Upper lobe of right lung (tissue), 1 donor: ENCODE measurements around the gene CITED4. TPM values are rescaled to one million over a fixed set of nuclear protein-coding genes. Genes with fewer than 3 reads are reported as not detected.

Experiments
- ATAC-seq: fragments of 200-7000 bp; cut with Tn5 transposase; one replicate; pipeline ENCODE4 v1.9.1; 2020; ENCODE audit warnings: mild to moderate bottlenecking, moderate library complexity
- DNase-seq: peaks from one replicate; pipeline ENCODE4 v3.0.0-alpha.2; 2020
- H3K27ac ChIP-seq: fragments of 200-600 bp; one replicate; pipeline ENCODE4 v1.8.0; 2022
- H3K27me3 ChIP-seq: fragments of 200-600 bp; one replicate; pipeline ENCODE4 v1.8.0; 2022; ENCODE audit warnings: mild to moderate bottlenecking
- H3K36me3 ChIP-seq: fragments of 200-600 bp; one replicate; pipeline ENCODE4 v1.8.0; 2022
- H3K4me1 ChIP-seq: fragments of 200-600 bp; one replicate; pipeline ENCODE4 v1.8.0; 2022
- H3K4me3 ChIP-seq: fragments of 200-600 bp; one replicate; pipeline ENCODE4 v1.8.0; 2022; ENCODE audit warnings: mild to moderate bottlenecking
- H3K9me3 ChIP-seq: fragments of 200-600 bp; one replicate; pipeline ENCODE4 v1.8.0; 2022
- CTCF ChIP-seq: fragments of 200-600 bp; IDR thresholded peaks from one replicate; pipeline ENCODE4 v1.8.0; 2022; ENCODE audit warnings: antibody characterized with exemption
- intact Hi-C: fragments of 100-400 bp; cut with DNase I; formaldehyde crosslinking; loops from one replicate; pipeline ENCODE4 v1.11.0; 2022
- total RNA-seq: library from RNA; stranded (reverse); fragmentation: NEBNext Ultra II Directional; extraction: Animal tissue kit (Norgen Biotek cat#: 25700); gene quantifications from one replicate; pipeline ENCODE4 v1.2.1, GENCODE V29; 2021
- donor health status: DM: no; HTN: yes; CAD: no; lungs with severe emphysema.

Gene CITED4
- total RNA-seq, 1 donor from 2014 or later, result 23.2 TPM

- intact Hi-C loops, result loop anchor here (10.0 kb wide), 1 partner anchor 226 kb away; no protein-coding TSS in a partner anchor
- ATAC-seq (no peak), DNase-seq (no peak)
- Histone ChIP-seq H3K4me1 (no peaks in the 10 kb centered on the region), H3K27me3 (no peaks in the 10 kb centered on the region), H3K9me3 (no peaks in the 10 kb centered on the region), H3K4me3 (no peak overlapping the region), H3K36me3 (no peaks in the 10 kb centered on the region), H3K27ac (no peak overlapping the region)
- no peak for TF ChIP-seq CTCF
These were observed 21.4 kb downstream of the CITED4 start for GRCh38 chr1:40840526-40841323.

- no peaks in the 10 kb centered on the region for H3K9me3 ChIP-seq
- no peaks in the 10 kb centered on the region for H3K27me3 ChIP-seq
- no peaks in the 10 kb centered on the region for H3K4me1 ChIP-seq
- H3K4me3 ChIP-seq, result no peak overlapping the region
- ATAC-seq (no peak), DNase-seq (no peak)
- intact Hi-C loops, result loop anchor here (10.0 kb wide), 1 partner anchor 225 kb away; no protein-coding TSS in a partner anchor
- no peak overlapping the region for H3K27ac ChIP-seq
- H3K36me3 ChIP-seq, result no peaks in the 10 kb centered on the region
- no peak for TF ChIP-seq CTCF
These were observed 22.2 kb downstream of the CITED4 start for GRCh38 chr1:40839943-40840335.

- peak; percentile 58 for ATAC-seq
- peak; percentile 58 for DNase-seq
- TF ChIP-seq CTCF, result no peak
- no peaks in the 10 kb centered on the region for H3K27me3 ChIP-seq
- no peaks in the 10 kb centered on the region for H3K4me1 ChIP-seq
- no peak overlapping the region for H3K4me3 ChIP-seq
- H3K9me3 ChIP-seq, result no peaks in the 10 kb centered on the region
- H3K36me3 ChIP-seq, result no peaks in the 10 kb centered on the region
- intact Hi-C loops, result no loop called here
- H3K27ac ChIP-seq, result no peak overlapping the region
These were observed 22.9 kb downstream of the CITED4 start for GRCh38 chr1:40838980-40839942.

- Histone ChIP-seq H3K27ac (no peak overlapping the region), H3K36me3 (no peaks in the 10 kb centered on the region), H3K4me1 (no peaks in the 10 kb centered on the region), H3K4me3 (no peak overlapping the region), H3K27me3 (no peaks in the 10 kb centered on the region), H3K9me3 (no peaks in the 10 kb centered on the region)
- no peak for DNase-seq
- intact Hi-C loops, result no loop called here
- ATAC-seq, result no peak
- no peak for TF ChIP-seq CTCF
These were observed 23.9 kb downstream of the CITED4 start for GRCh38 chr1:40838045-40838979.

GRCh38 chr1:40837601-40838000 is 24.6 kb downstream of the CITED4 start:
- ATAC-seq (no peak), DNase-seq (no peak)
- intact Hi-C loops, result no loop called here
- no peak overlapping the region for H3K4me3 ChIP-seq
- H3K4me1 ChIP-seq, result no peaks in the 10 kb centered on the region
- H3K27me3 ChIP-seq, result no peaks in the 10 kb centered on the region
- H3K36me3 ChIP-seq, result no peaks in the 10 kb centered on the region
- H3K27ac ChIP-seq, result no peak overlapping the region
- H3K9me3 ChIP-seq, result no peaks in the 10 kb centered on the region
- no peak for TF ChIP-seq CTCF
